Endothelial cell of umbilical vein (primary cell): ENCODE measurements around the gene SPDYE3. TPM values are rescaled to one million over a fixed set of nuclear protein-coding genes. Genes with fewer than 3 reads are reported as not detected.

Source experiments
- BruUV-seq: library from RNA; stranded (reverse); fragments of 400-500 nt; replicated peaks from 2 replicates; lab custom pipeline; 2021; lab: Mats Ljungman, UMichigan
- CTCF ChIA-PET: fragments of 300-600, 350-600 bp; sonication (Branson Sonifier 250); formaldehyde crosslinking; loops from one replicate; lab custom pipeline; 2021; ENCODE audit warnings: antibody characterized with exemption, inconsistent platforms; lab: Charles Lee
- POLR2A ChIA-PET: fragments of 300-600, 350-600 bp; sonication (Branson Sonifier 250); formaldehyde crosslinking; loops from one replicate; lab custom pipeline; 2021; ENCODE audit warnings: antibody characterized with exemption, inconsistent platforms; lab: Charles Lee
- DNase-seq: peaks from one replicate; pipeline ENCODE4 v3.0.0-alpha.2; 2011; ENCODE audit warnings: low read depth, low spot score
- FAIRE-seq: peaks from 2 replicates; lab custom pipeline; 2011; peaks lifted over from hg19 to GRCh38; lab: Jason Lieb, UNC
- H2AFZ ChIP-seq: 2 replicates; pipeline ENCODE4 v1.6.0; 2012; ENCODE audit warnings: low read depth, low read length, control low read depth, inconsistent platforms
- H3K27ac ChIP-seq: 2 replicates; pipeline ENCODE4 v1.5.1; 2011; ENCODE audit warnings: low read depth, mild to moderate bottlenecking, control low read depth, low read length, moderate library complexity; ENCODE audit not compliant: insufficient read depth
- H3K27me3 ChIP-seq, 2 experiments: 2 replicates each; pipeline versions ENCODE4 v1.6.0 to v1.6.1; 2011; ENCODE audit warnings: low read length in 2 of 2, mixed read lengths in 1 of 2; ENCODE audit not compliant: control insufficient read depth in 2 of 2, insufficient read depth in 2 of 2
- H3K36me3 ChIP-seq, 2 experiments: 2 replicates in 1 of 2; 3 replicates in 1 of 2; pipeline ENCODE4 v1.5.1; 2011; ENCODE audit warnings: low read length in 2 of 2, mild to moderate bottlenecking in 1 of 2, moderate library complexity in 1 of 2; ENCODE audit not compliant: control insufficient read depth in 2 of 2, insufficient read depth in 2 of 2; ENCODE audit errors: extremely low read depth in 1 of 2
- H3K4me1 ChIP-seq: 3 replicates; pipeline ENCODE4 v1.5.1; 2011; ENCODE audit warnings: mild to moderate bottlenecking, low read length; ENCODE audit not compliant: control insufficient read depth, insufficient read depth; ENCODE audit errors: extremely low read depth
- H3K4me2 ChIP-seq: 2 replicates; pipeline ENCODE4 v1.6.1; 2011; ENCODE audit warnings: low read length, control low read depth, mixed read lengths; ENCODE audit not compliant: insufficient read depth
- H3K4me3 ChIP-seq, 3 experiments: fragments of 200-600 bp in 1 of 3; sonication (generic), shearing (Covaris generic) in 1 of 3; replicated peaks in 1 of 3; 2 replicates each; pipeline ENCODE4 v1.5.1; 2011 to 2016; ENCODE audit warnings: control low read depth in 3 of 3, low read length in 3 of 3, mild to moderate bottlenecking in 2 of 3, inconsistent platforms in 1 of 3, low read depth in 1 of 3, moderate library complexity in 1 of 3; ENCODE audit not compliant: insufficient read depth in 1 of 3
- H3K79me2 ChIP-seq: 2 replicates; pipeline ENCODE4 v1.6.0; 2012; ENCODE audit warnings: low read length, inconsistent platforms; ENCODE audit not compliant: control insufficient read depth, insufficient read depth
- H3K9ac ChIP-seq: replicated peaks from 2 replicates; pipeline ENCODE3; 2011; ENCODE audit warnings: low read length, control low read depth; ENCODE audit not compliant: insufficient read depth; ENCODE audit errors: extremely low read depth
- H3K9me1 ChIP-seq: replicated peaks from 3 replicates; pipeline ENCODE4 v1.6.0; 2011; ENCODE audit warnings: mild to moderate bottlenecking, low read length; ENCODE audit not compliant: control insufficient read depth, insufficient read depth; ENCODE audit errors: extremely low read depth
- H3K9me3 ChIP-seq: replicated peaks from 2 replicates; pipeline ENCODE4 v1.5.1; 2012; ENCODE audit warnings: low read length, inconsistent platforms; ENCODE audit not compliant: control insufficient read depth, insufficient read depth
- H4K20me1 ChIP-seq: replicated peaks from 2 replicates; pipeline ENCODE3; 2011; ENCODE audit warnings: mild to moderate bottlenecking, low read length; ENCODE audit not compliant: control insufficient read depth, insufficient read depth; ENCODE audit errors: extremely low read depth
- CTCF ChIP-seq, 2 donors: IDR thresholded peaks; 1 replicate in 1 of 2; 2 replicates in 1 of 2; pipeline ENCODE4 v1.5.1; 2011; ENCODE audit warnings: low read length in 2 of 2, mild to moderate bottlenecking in 2 of 2, moderate library complexity in 2 of 2, control low read depth in 1 of 2, inconsistent platforms in 1 of 2, low read depth in 1 of 2; ENCODE audit not compliant: insufficient read depth in 1 of 2; ENCODE audit errors: extremely low read depth in 1 of 2
- EZH2 ChIP-seq: IDR thresholded peaks from 2 replicates; pipeline ENCODE4 v1.6.1; 2012; ENCODE audit warnings: borderline replicate concordance, low read depth, mild to moderate bottlenecking, moderate library complexity, low read length, inconsistent platforms; ENCODE audit not compliant: severe bottlenecking
- FOS ChIP-seq: IDR thresholded peaks from 2 replicates; pipeline ENCODE4 v1.6.1; 2011; ENCODE audit warnings: mild to moderate bottlenecking, low read length, moderate library complexity, borderline replicate concordance; ENCODE audit not compliant: insufficient read depth
- MAX ChIP-seq: IDR thresholded peaks from 2 replicates; pipeline ENCODE4 v1.6.1; 2011; ENCODE audit not compliant: insufficient read depth, insufficient read length
- POLR2A ChIP-seq: IDR thresholded peaks from 2 replicates; pipeline ENCODE4 v1.6.1; 2012; ENCODE audit warnings: low read depth, mild to moderate bottlenecking, control low read depth, low read length
- POLR2AphosphoS5 ChIP-seq: IDR thresholded peaks from 2 replicates; pipeline ENCODE4 v1.6.1; 2012; ENCODE audit warnings: low read depth, mild to moderate bottlenecking, control low read depth, low read length, moderate library complexity; ENCODE audit not compliant: insufficient read depth
- dilution Hi-C: fragments of 300-500 bp; cut with MboI; formaldehyde crosslinking; loops from one replicate; pipeline ENCODE4 v1.15.0; 2019; ENCODE audit warnings: low sequenced_read_pairs; ENCODE audit not compliant: extremely low pct_ligation_motif_present
- intact Hi-C: fragments of 100-400 bp; cut with micrococcal nuclease; formaldehyde crosslinking; loops from one replicate; pipeline ENCODE4 v1.10.0; 2022
- polyA plus RNA-seq, 4 experiments: library from polyadenylated mRNA; depleted of rRNA in 3 of 4; stranded (reverse) in 3 of 4; unstranded in 1 of 4; fragments of >200 nt; gene quantifications; 2 replicates each; pipeline versions ENCODE4 v1.2.1 to v1.2.3, GENCODE V29; 2011 to 2012; ENCODE audit warnings: missing spikeins in 1 of 4
- small RNA-seq: library from RNA; depleted of rRNA; stranded (forward); fragments of <200 nt; gene quantifications from one replicate; pipeline ENCODE3, GENCODE V24; 2012; ENCODE audit warnings: low replicate concordance, low read depth; ENCODE audit not compliant: insufficient read depth, insufficient read length
- total RNA-seq: library from RNA; stranded (reverse); gene quantifications from 2 replicates; pipeline ENCODE4 v1.2.3, GENCODE V29; 2021

Gene SPDYE3
- total and polyA plus RNA-seq, 2 donors (not counting 3 experiments of a cell fraction or from before 2014, with no cell fraction given), result not detected

- TF ChIP-seq MAX, result no peak
- no peak for TF ChIP-seq CTCF (IDR thresholded peaks at IDR 0.05; ENCODE audit: extremely low read depth in 1 of 2, insufficient read depth in 1 of 2, low read depth in 1 of 2, low read length in 2 of 2)
- TF ChIP-seq EZH2, result no peak
- TF ChIP-seq POLR2AphosphoS5, result no peak
- no peak for TF ChIP-seq FOS
- no peak for TF ChIP-seq POLR2A
- peak overlapping the region; percentile 85 for H2AFZ ChIP-seq
- dilution Hi-C loops, result no loop called here
Measured at GRCh38 chr7:100371561-100372171, 64.2 kb downstream of the SPDYE3 start.

More at GRCh38 chr7:100371561-100372171, 64.2 kb downstream of the SPDYE3 start:
- FAIRE-seq (no peak), DNase-seq (no peak)
- H3K79me2 ChIP-seq, result no peaks in the 10 kb centered on the region
- CTCF ChIA-PET, result interaction anchor here (1.0 kb wide), 1 partner anchor 36 kb away, joined by 3 read pairs; no protein-coding TSS in a partner anchor
- H3K4me2 ChIP-seq, result no peak overlapping the region
- H3K27ac ChIP-seq, result no peak overlapping the region
- POLR2A ChIA-PET, result no interaction called here
- no peak overlapping the region for H3K4me3 ChIP-seq
- H3K4me1 ChIP-seq, result peaks cover 4% of the 10 kb centered on the region
- no peaks in the 10 kb centered on the region for H3K9me3 ChIP-seq
- no peaks in the 10 kb centered on the region for H3K9me1 ChIP-seq
- H3K9ac ChIP-seq, result no peak overlapping the region
- BruUV-seq, result no TSS peak
- no peaks in the 10 kb centered on the region for H3K36me3 ChIP-seq
- H4K20me1 ChIP-seq, result no peaks in the 10 kb centered on the region
- intact Hi-C loops, result no loop called here
- no peaks in the 10 kb centered on the region for H3K27me3 ChIP-seq

Small RNA genes lying within 50 kb of the gene (small RNA-seq; reads per million reads assigned to genes)
- gene RF00019, result not detected

Other genes with a start within 250 kb of the SPDYE3 start
- 30.9 and 31.1 TPM in 2 replicates for gene ZNF3, start 226.0 kb upstream of the SPDYE3 start, total RNA-seq
- gene ZNF3, start 226.0 kb upstream of the SPDYE3 start, polyA plus RNA-seq, result 20.1 and 21.8 TPM in 2 replicates
- 168 and 188 TPM in 2 replicates for gene COPS6, start 218.7 kb upstream of the SPDYE3 start, total RNA-seq
- gene COPS6, start 218.7 kb upstream of the SPDYE3 start, polyA plus RNA-seq, result 251 and 268 TPM in 2 replicates
- 183 and 187 TPM in 2 replicates for gene MCM7, start 206.3 kb upstream of the SPDYE3 start, total RNA-seq
- 145 and 156 TPM in 2 replicates for gene MCM7, start 206.3 kb upstream of the SPDYE3 start, polyA plus RNA-seq
- gene AP4M1, start 206.1 kb upstream of the SPDYE3 start, total RNA-seq, result 20.5 and 22.7 TPM in 2 replicates
- gene AP4M1, start 206.1 kb upstream of the SPDYE3 start, polyA plus RNA-seq, result 27.4 and 31.4 TPM in 2 replicates
- gene TAF6, start 188.3 kb upstream of the SPDYE3 start, total RNA-seq, result 64.6 and 67.3 TPM in 2 replicates
- gene TAF6, start 188.3 kb upstream of the SPDYE3 start, polyA plus RNA-seq, result 32.7 and 34.1 TPM in 2 replicates
- 18.0 and 33.7 TPM in 2 replicates for gene CNPY4, start 188.1 kb upstream of the SPDYE3 start, total RNA-seq
- gene CNPY4, start 188.1 kb upstream of the SPDYE3 start, polyA plus RNA-seq, result 22.6 and 28.6 TPM in 2 replicates
- 1.3 and 1.8 TPM in 2 replicates for gene MBLAC1, start 180.7 kb upstream of the SPDYE3 start, total RNA-seq
- 1.8 and 2.1 TPM in 2 replicates for gene MBLAC1, start 180.7 kb upstream of the SPDYE3 start, polyA plus RNA-seq
- 139 and 140 TPM in 2 replicates for gene LAMTOR4, start 158.8 kb upstream of the SPDYE3 start, total RNA-seq
- 492 and 520 TPM in 2 replicates for gene LAMTOR4, start 158.8 kb upstream of the SPDYE3 start, polyA plus RNA-seq
- 23.0 and 24.0 TPM in 2 replicates for gene TRAPPC14, start 149.0 kb upstream of the SPDYE3 start, total RNA-seq
- 13.3 and 15.6 TPM in 2 replicates for gene TRAPPC14, start 149.0 kb upstream of the SPDYE3 start, polyA plus RNA-seq
- gene GAL3ST4, start 139.1 kb upstream of the SPDYE3 start, total RNA-seq, result 6.6 and 7.9 TPM in 2 replicates
- gene GAL3ST4, start 139.1 kb upstream of the SPDYE3 start, polyA plus RNA-seq, result 14.6 and 16.7 TPM in 2 replicates
- gene GPC2, start 130.3 kb upstream of the SPDYE3 start, total RNA-seq, result 17.5 and 20.9 TPM in 2 replicates
- gene GPC2, start 130.3 kb upstream of the SPDYE3 start, polyA plus RNA-seq, result 9.2 and 10.7 TPM in 2 replicates
- 0.55 and 1.4 TPM in 2 replicates for gene STAG3, start 129.8 kb upstream of the SPDYE3 start, total RNA-seq
- gene STAG3, start 129.8 kb upstream of the SPDYE3 start, polyA plus RNA-seq, result 0.29 and 0.40 TPM in 2 replicates
- 0.80 TPM in 1 of 2 replicates, not detected in the other for gene PVRIG, start 87.8 kb upstream of the SPDYE3 start, total RNA-seq
- not detected in 2 replicates for gene PVRIG, start 87.8 kb upstream of the SPDYE3 start, polyA plus RNA-seq
- gene PILRB, start 50.4 kb downstream of the SPDYE3 start, total RNA-seq, result 36.5 and 42.5 TPM in 2 replicates
- 45.2 and 47.9 TPM in 2 replicates for gene PILRB, start 50.4 kb downstream of the SPDYE3 start, polyA plus RNA-seq
- 0.53 and 1.3 TPM in 2 replicates for gene PILRA, start 65.8 kb downstream of the SPDYE3 start, total RNA-seq
- 0.61 and 0.67 TPM in 2 replicates for gene PILRA, start 65.8 kb downstream of the SPDYE3 start, polyA plus RNA-seq
- 0.31 and 0.48 TPM in 2 replicates for gene ZCWPW1, start 121.0 kb downstream of the SPDYE3 start, total RNA-seq
- gene ZCWPW1, start 121.0 kb downstream of the SPDYE3 start, polyA plus RNA-seq, result 0.30 and 0.32 TPM in 2 replicates
- 37.1 and 45.8 TPM in 2 replicates for gene MEPCE, start 122.1 kb downstream of the SPDYE3 start, total RNA-seq
- 23.3 and 24.3 TPM in 2 replicates for gene MEPCE, start 122.1 kb downstream of the SPDYE3 start, polyA plus RNA-seq
- gene PPP1R35, start 128.8 kb downstream of the SPDYE3 start, total RNA-seq, result 42.4 and 46.1 TPM in 2 replicates
- gene PPP1R35, start 128.8 kb downstream of the SPDYE3 start, polyA plus RNA-seq, result 37.7 and 47.9 TPM in 2 replicates
- 1.5 and 4.1 TPM in 2 replicates for gene SPACDR, start 156.6 kb downstream of the SPDYE3 start, total RNA-seq
- 1.6 and 1.9 TPM in 2 replicates for gene SPACDR, start 156.6 kb downstream of the SPDYE3 start, polyA plus RNA-seq
- gene TSC22D4, start 171.5 kb downstream of the SPDYE3 start, total RNA-seq, result 66.3 and 84.4 TPM in 2 replicates
- 40.1 and 52.5 TPM in 2 replicates for gene TSC22D4, start 171.5 kb downstream of the SPDYE3 start, polyA plus RNA-seq
- 2.0 and 2.8 TPM in 2 replicates for gene NYAP1, start 176.2 kb downstream of the SPDYE3 start, total RNA-seq
- 0.37 and 0.46 TPM in 2 replicates for gene NYAP1, start 176.2 kb downstream of the SPDYE3 start, polyA plus RNA-seq
- gene AGFG2, start 231.5 kb downstream of the SPDYE3 start, total RNA-seq, result 36.3 and 44.6 TPM in 2 replicates
- gene AGFG2, start 231.5 kb downstream of the SPDYE3 start, polyA plus RNA-seq, result 33.6 and 47.9 TPM in 2 replicates